ENCODE measurements around the gene SPTBN1.

The SPTBN1 gene

GRCh38 chr2:54531558-54531957 lies 75.4 kb downstream of the SPTBN1 start:
- no peak for DNase-seq

- no peak for DNase-seq
Measured at GRCh38 chr2:54534221-54534620, 78.1 kb downstream of the SPTBN1 start.

- DNase-seq: no peak
Measured at GRCh38 chr2:54534625-54535024, 78.5 kb downstream of the SPTBN1 start.

GRCh38 chr2:54535599-54536195 lies 79.6 kb downstream of the SPTBN1 start:
- DNase-seq: no peak

- no peak for DNase-seq
Measured at GRCh38 chr2:54536720-54537119, 80.6 kb downstream of the SPTBN1 start.

- DNase-seq: no peak
Measured at GRCh38 chr2:54538537-54538936, 82.4 kb downstream of the SPTBN1 start.

- no peak for DNase-seq
Measured at GRCh38 chr2:54539683-54540082, 83.6 kb downstream of the SPTBN1 start.

GRCh38 chr2:54540194-54540593 lies 84.1 kb downstream of the SPTBN1 start:
- no peak for DNase-seq

GRCh38 chr2:54541995-54542394 lies 85.9 kb downstream of the SPTBN1 start:
- no peak for DNase-seq

- no peak for DNase-seq
Measured at GRCh38 chr2:54543733-54544396, 87.7 kb downstream of the SPTBN1 start.

- no peak for DNase-seq
Measured at GRCh38 chr2:54545702-54546450, 89.7 kb downstream of the SPTBN1 start.

- no peak for DNase-seq
Measured at GRCh38 chr2:54546518-54546917, 90.4 kb downstream of the SPTBN1 start.

GRCh38 chr2:54546923-54547720 lies 91.0 kb downstream of the SPTBN1 start:
- no peak for DNase-seq

GRCh38 chr2:54549430-54549829 lies 93.3 kb downstream of the SPTBN1 start:
- DNase-seq: no peak

GRCh38 chr2:54549917-54550518 lies 93.9 kb downstream of the SPTBN1 start:
- no peak for DNase-seq

- no peak for DNase-seq
Measured at GRCh38 chr2:54550547-54550946, 94.4 kb downstream of the SPTBN1 start.

GRCh38 chr2:54551123-54551756 lies 95.1 kb downstream of the SPTBN1 start:
- no peak for DNase-seq

- DNase-seq: no peak
Measured at GRCh38 chr2:54553075-54553474, 96.9 kb downstream of the SPTBN1 start.

GRCh38 chr2:54553775-54554174 lies 97.6 kb downstream of the SPTBN1 start:
- no peak for DNase-seq

GRCh38 chr2:54555318-54555837 lies 99.3 kb downstream of the SPTBN1 start:
- no peak for DNase-seq

GRCh38 chr2:54556621-54557121 lies 100.5 kb downstream of the SPTBN1 start:
- DNase-seq: no peak

- DNase-seq: no peak
Measured at GRCh38 chr2:54557211-54557600, 101.1 kb downstream of the SPTBN1 start.

Data from left hindlimb (tissue), 1 donor.